ENCODE measurements around the gene PTTG1IP.

PTTG1IP gene

DNA sequence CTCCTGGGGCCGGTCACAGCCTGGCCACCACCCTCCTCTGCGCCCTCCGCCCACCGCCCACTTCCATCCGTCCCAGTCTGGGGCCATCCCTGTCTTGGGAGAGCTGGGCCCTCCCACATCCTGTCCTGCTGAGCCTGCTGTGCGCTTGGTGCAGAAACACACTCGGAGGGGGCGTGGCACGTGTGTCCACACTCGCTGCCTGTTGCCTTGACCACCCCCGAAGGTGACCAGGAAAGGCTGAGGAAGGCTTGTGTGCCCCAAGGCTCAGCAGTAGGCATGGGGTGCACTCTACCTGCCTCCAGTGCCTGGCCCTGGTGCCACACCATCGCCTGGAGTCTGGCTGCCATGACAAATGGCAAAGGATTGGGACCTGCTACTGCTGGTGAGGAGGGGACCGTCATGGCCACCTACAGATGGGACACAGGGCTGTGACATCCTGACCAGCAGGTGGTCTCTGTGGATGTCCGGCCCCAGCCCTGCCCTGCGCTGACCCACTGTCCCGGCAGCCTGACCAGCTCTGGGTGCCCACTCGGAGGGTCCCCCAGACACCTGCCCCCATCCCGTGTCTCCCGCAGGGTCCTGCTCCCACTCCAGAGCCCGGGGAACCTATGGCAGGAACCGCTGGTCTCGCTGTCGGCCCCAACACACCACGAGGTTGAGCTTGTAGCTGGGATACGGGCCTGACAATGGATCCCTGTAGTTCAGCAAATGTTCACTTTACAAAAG is 23.2 kb upstream of the PTTG1IP start:
- no peak for DNase-seq (ENCODE audit: low read depth in 3 of 3)

DNA sequence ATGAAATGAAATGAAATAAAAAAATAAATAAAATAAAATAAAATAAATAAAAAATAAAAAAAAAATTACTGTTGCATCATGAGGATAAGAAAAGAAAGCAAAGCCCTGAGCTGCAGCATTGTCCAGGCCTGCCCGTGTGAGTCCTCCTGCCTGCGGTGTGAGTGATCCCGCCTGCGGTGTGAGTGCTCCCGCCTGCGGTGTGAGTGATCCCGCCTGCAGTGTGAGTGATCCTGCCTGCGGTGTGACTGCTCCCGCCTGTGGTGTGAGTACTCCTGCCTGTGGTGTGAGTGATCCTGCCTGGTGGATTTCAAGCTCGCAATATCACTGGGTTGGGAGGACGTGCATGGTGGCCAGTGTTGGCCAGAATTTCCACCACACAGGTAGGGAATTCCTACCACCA is 22.4 kb upstream of the PTTG1IP start:
- DNase-seq (ENCODE audit: low read depth in 3 of 3): no peak

DNA sequence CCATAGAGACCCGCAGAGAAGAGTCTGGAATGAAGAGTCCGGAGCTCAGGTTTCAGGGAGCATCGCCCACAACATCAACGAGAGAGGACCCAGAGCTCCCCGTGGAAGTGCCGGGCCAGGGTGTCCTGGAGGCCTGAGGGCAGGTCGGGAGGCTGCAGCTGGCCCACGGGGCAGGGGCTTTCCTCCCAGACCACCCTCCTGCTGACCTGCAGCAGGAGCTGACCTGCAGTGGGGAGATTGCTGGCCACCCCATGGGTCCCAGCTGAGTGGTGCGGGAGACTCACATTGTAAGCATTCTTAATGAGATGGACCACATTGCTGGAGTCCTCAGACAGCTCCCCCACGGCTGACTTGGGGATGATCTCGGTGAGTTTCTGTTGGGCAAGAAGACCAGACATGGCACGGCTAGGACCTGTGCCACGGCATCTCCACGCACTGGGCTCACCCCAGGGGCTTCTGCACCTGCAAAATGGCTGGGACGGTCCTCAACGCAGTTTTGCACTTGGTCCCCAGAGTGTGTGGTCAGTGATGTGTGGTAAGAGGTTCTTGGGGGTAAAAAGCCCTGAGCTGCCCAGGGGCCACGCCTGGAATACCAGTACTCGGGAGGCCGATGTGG is 21.3 kb upstream of the PTTG1IP start:
- DNase-seq (ENCODE audit: low read depth in 3 of 3): no peak

DNA sequence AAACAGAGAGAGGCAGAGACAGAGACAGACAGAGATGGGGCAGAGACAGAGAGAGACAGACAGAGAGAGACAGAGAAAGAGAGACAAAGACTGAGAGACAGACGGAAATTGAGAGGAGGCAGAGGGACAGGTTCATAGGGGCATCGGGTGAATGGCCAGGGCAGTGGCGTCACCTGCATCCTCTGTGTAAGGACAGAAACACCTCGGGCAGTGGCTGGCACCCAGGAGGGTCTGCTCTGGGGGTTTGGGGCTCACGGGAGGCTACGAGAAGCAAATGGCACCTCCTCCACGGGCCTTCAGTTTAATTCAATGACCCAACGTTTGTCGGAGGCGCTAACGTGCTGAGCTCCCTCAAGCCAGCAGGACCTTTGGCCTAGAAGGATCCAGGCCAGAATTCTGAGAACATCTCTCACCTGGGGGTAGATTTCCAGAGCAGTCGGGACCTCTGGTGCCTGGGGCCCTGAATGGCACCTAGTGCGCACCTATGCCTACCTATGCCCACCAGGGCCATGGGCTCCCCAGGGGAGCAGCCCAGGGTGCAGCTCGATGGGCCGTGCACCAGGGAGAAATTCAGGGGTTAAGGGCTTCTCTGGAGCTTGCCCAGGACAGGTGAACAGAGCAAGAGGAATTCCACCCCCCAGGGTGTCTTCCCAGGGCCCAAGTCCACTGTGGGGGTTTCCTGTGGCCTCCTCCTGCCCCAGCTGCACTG is 20.6 kb upstream of the PTTG1IP start:
- no peak for DNase-seq (ENCODE audit: low read depth in 3 of 3)

DNA sequence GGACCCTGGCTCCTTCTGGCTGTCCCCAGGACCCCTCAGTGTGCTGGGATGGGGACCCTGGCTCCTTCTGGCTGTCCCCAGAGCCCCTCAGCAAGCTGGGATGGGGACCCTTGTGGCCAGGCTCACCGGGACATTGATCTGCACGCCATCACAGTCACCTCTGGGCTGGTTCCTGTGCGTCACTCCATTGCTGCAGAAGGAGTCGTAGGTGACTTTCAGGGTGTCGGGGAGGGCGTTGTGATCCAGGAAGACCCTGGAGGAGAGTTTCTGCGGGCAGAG is 19.7 kb upstream of the PTTG1IP start:
- no peak for DNase-seq (ENCODE audit: low read depth in 3 of 3)

DNA sequence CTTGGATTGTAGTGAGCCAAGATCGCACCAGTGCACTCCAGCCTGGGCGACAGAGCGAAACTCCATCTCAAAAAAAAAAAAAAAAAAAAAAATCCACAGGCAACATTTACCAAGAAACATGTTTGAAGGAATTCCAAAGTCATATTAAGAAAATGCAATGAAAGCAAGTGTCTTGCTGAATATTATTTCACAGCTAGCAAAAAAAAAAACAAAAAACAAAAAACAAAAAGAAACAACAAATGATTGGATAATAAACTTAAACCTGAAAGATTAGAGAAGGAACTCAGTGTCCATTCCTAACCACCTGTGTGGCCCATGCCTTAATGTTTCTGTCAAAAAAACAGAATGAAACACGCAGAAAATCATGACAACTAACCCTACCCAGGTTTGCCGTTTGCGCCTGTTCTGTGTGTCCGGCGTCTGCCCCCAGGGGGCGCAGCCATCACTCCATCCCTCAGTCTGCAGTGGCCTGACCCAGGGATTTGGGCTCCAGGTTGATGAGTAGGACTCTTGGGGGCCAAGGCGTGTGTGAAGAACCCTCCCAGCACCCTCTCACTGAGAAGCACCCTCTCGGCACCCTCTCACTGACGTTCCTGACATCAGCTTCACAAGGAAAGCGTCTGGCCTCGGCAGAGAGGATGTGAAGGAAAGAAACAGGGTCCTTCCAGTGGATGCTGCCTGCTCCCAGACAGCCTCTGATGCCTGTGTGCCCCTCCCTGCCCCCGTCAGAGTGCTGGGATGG is 19.2 kb upstream of the PTTG1IP start:
- DNase-seq (ENCODE audit: low read depth in 3 of 3): peak; percentile 63 to 77 (median 64)

DNA sequence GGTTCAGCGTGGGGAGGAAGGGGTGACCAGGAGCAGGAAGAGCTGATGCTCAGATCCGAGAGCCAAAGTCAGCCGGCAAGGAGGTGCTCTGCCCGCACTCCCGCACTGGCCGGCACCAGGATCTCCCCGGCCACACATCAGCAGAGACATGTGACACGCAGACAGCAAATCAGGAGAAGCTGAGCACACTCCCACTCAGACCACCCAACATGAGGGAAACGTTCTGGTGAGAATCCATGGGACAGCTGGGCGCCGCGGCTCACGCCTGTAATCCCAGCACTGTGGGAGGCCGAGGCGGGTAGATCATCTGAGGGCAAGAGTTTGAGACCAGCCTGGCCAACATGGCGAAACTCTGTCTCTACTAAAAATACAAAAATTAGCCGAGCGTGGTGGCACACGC is 18.6 kb upstream of the PTTG1IP start:
- no peak for DNase-seq (ENCODE audit: low read depth in 3 of 3)

DNA sequence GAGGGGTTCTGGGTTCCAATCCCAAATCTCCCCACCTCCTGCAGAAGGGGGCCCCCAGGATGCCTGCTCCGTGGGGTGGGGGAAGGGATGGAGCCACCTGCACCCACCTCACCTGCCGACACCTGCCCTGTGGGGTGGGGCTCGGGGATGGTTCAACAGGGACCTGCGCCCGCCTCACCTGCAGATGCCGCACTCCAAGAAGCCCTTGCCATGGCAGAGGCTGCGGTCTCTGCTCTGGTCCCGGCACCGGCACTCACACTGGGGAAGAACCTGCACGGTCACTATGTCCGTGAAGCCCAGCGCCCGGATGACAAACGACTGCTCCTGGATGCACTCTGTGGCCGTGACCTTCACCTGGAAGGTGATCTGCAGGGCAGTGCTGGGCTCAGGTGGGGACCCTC is 18.1 kb upstream of the PTTG1IP start:
- no peak for DNase-seq (ENCODE audit: low read depth in 3 of 3)

DNA sequence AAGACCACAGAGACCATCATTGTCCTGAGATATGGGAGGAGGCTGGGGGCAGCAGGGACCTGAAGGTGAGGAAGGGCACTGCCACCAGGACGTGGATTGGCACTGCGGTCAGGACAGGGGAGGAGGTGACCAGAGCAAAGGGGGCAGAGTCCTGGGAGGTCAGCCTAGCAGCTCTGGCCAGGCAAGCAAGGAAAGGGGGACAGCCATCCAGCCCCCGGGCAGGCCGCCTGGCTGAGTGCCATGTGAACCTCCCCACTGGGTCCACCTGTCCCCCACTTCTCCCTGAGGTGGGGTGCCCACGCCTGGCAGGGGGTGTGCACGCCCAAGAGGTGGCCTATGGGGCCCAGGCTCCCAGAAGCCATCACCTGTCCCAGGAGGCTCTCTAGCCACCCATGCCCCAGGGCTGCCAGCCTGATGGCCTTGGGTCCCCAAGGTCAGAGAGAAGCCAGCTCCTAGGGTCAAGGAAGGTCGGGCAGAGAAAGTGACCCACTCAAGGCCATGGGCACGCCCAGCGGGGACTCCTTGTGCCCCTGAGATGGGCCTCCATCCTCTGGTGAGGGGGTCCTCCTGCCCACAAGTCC is 17.6 kb upstream of the PTTG1IP start:
- no peak for DNase-seq (ENCODE audit: low read depth in 3 of 3)

DNA sequence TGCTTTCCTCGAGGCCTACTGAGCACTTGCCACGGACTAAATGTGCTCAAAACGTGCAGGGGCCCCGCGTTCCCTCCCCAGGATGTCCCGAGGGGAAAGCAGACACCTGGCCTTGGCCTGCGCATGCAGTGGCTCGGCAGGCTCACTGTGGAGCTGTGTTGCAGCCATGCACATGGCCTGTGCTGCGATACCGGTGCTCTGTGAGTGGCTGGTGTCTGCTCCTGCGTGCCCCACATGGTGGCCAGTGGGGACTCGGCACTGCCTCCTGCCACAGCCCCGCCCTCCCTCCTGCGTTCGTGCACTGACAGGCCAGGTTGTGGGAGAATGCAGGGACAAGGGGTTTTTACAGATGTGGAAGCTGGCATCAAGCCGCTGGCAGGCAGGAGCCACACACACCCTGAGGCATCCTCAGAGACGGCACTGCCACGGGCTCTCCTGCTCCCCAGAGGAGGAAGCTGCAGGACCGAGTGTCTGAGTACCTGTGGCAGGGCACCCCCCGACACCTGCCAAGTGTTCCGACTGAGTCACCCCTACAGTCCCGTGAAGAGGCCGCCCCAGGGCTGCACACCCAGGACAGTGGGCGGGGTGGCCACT is 16.9 kb upstream of the PTTG1IP start:
- DNase-seq (ENCODE audit: low read depth in 3 of 3): no peak

DNA sequence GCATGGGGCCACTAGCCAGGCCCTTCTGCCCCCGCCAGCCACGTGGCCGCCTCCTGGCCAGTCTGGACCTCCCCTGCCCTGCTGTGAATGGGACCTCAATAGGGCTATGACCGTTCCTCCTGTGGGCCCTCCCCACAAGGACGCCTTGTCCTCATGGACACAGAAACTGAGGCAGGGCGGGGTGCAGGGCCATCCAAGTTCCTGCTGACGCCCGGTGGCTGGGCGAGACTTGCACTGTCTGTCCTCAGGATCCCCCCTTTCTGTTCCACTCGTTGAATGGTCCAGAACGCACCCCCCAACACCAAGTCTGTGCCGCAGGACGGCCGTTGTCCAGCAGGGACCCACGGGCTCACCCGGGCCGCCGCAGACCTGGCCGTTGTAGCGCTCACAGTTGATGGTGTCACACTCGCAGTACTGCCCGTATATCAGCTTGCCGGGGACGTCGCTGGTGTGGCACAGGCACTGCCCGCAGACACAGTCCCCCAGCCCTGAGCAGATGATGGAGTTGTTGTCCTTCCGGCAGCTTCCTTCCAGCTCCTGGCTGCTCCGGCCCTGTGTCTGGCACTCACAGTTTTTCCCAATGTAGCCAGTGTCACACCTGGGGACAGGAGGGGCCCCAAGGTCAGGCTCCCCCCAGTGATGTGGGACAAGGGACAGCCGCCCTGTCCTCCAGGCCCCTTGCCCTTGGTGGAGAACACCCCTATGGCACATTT is 16.3 kb upstream of the PTTG1IP start:
- DNase-seq (ENCODE audit: low read depth in 3 of 3): no peak

DNA sequence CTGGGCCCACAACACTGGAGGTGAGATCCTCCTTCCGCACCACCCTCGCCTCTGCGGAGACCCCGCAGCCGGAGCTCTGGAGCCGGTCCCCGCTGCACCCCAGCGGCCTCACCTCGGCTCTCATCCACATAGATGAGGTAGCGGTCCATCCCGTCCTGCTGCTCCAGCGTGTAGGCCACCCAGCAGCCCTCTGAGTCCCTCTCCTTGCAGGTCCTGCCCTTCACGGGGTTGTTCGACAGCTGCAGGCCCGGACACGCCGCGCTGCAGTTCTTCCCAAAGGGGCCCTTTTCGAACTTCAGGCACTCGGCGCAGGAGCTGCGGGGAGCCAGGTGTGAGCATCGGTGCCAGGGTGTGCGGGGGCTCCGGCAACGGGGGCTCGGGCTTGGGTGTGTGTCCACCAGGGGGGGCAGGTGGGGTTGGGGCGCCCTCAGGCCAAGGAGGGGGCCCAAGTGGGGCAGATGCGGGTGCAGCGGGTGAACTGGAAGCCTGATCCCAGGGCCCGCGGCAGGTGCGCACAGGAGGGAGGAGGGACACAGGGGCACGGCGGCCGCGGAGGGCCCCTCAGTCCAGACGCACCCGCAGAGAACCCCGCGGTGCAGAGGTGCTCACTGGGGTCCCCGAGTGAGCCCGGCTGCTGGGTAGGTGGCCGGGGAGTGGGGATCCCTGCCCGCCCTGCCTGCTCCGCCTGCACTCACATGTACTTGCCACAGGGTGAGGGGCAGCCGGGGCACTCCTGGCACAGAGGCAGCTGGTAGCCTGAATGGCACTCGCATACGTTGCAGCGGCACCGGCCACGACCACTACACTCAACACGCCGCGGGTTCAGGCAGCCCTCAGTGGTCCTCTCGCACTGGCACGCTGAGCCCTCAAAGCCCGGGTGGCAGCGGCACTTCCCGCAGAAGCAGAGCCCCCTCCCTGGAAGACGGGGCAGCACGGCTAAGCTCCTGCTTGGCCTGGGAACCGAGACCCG is 15.4 kb upstream of the PTTG1IP start:
- DNase-seq (ENCODE audit: low read depth in 3 of 3): no peak

DNA sequence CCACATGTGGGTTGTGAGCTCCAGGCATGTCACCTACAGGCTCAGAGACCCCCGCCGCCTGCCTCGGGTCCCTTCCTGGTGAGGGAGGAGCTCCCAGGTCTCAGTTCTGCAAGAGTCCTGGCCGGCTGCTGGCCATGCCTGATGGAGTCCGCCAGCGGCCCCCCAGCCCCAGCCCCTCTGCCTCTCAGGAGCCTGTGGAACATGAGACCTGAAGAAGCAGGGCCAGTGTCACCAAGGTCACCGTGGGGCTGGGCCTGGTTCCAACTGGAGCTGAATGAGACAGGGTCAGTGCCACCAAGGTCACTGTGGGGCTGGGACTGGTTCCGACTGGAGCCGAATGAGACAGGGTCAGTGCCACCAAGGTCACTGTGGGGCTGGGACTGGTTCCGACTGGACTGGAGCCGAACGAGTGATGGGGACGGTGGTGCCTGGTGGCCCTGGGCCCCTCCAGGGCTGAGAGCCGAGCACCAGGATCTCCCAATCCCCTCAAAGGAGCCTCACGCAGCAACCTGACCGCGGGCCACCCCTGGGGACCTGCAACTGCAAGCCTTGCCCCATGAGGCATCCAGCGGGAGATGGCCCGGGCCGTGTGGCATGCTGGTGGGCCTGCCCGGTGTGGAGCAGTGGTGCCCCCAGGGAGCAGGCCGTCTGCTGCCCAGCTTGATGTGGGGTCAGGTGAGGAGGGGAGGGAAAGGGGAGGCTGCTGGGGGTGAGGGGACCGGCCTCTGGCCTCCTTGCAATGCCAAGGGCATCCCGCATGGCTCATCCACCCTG is 14.5 kb upstream of the PTTG1IP start:
- DNase-seq (ENCODE audit: low read depth in 3 of 3): no peak

DNA sequence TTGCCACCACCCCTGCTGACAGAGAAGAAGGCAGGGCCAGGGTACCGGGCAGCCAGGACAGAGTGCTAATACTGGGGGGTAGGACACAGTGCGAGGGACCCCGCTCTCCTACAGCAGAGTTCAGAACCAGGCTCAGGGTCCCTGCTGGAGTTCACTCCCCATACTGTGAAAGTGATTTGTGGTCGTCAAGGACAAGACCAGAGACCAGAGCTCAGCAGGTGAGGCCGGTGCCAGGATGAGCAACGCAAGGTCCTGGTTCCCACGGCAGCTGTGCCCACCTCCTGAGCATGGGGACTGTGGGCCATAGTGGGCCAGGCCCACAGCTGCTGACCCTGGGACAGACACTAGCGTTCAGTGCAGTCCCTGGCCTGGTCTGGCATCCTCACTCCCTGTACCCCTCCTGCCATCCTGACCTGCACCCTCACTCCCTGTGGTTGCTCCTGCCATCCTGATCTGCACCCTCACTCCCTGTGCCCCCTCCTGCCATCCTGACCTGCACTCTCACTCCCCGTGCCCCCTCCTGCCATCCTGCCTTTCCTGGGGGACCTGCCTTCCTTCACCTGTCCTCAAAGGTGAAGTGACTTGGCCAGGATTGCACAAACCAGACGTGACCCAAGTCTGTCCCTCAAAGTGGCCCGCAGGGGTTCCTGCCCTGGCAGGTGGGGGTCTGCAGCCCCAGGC is 13.8 kb upstream of the PTTG1IP start:
- DNase-seq (ENCODE audit: low read depth in 3 of 3): no peak

DNA sequence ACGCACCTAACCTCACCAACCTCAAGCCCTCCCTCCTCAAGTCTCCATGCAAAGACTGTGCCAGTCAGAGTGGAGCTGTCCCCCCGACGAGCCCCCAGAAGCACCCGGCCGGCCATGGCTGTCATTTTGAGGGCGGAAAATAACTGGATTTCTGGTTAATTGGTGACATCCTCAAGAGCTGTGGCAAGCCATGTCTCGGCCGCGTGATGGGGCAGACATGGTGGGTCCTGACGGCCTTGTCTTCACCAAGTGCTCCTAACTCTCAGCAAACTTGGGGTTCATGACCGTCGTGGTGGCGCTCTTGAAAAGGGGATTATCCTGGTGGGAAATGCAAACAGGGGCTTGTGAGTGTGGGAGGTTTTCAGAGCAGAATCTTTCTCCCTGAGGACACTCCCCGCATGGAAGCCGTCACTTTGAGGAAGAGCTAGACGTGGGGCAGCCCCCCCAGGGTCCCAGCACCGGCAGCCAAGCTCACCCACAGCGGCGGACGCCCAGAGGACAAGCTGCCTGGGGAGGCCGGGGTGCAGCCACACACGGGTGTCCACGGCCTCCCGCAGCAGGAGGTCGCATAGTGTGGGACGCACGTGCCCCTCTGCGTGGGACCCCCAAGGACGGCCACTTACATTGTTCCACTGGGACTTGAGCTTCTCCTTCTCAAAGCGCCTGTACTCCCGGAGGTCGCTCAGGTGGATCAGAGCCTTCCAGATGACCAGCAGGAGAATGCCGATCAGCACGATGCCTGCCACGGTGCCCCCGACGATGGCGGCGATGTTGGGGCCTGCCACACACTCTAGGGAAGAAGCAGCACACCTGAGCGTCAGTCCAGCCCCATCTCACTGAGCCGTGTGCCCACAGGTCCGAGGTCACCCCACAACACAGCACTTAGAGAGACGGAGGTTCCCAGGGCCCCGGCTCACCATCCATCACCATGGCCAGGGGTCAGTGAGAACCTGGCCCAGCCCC is 12.9 kb upstream of the PTTG1IP start:
- DNase-seq (ENCODE audit: low read depth in 3 of 3): no peak

DNA sequence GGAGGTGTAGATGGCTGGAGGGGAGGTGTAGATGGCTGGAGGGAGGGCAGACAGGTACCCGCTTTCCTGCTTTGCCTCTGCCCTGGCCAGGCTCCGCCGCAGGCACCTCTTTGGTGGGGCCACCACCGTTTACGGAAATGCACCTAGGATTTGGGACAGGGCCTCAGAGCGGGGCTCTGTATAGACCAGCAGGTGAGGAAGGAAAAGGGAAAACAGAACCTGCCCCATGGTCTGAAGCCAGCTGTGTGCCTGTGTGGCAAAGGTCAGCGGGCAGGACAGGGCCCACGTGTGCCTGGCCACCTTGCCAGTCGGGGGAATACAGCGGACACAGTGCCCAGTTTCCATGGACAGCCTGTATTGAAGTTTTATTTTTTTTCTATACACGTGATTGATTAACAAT is 12.1 kb upstream of the PTTG1IP start:
- DNase-seq (ENCODE audit: low read depth in 3 of 3): no peak

DNA sequence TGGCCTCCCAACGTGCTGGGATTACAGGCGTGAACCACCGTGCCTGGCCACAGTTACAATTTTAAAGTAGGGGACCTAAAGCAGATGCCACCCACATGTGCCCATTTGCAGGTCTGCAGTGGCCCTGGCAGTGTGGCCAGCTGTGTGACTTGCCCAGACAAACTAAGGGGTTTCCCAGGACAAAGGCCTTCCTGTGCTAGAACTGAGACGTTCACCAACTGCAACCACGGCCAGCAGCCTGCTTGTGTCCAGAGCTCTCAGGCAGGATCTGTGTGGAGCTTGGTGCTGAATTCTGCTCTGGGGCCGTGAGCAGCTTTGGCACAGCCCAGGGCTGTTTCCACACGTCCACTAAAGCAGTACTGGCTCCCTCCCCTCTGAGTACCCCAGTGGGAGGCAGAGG is 10.6 kb upstream of the PTTG1IP start:
- DNase-seq (ENCODE audit: low read depth in 3 of 3): no peak

DNA sequence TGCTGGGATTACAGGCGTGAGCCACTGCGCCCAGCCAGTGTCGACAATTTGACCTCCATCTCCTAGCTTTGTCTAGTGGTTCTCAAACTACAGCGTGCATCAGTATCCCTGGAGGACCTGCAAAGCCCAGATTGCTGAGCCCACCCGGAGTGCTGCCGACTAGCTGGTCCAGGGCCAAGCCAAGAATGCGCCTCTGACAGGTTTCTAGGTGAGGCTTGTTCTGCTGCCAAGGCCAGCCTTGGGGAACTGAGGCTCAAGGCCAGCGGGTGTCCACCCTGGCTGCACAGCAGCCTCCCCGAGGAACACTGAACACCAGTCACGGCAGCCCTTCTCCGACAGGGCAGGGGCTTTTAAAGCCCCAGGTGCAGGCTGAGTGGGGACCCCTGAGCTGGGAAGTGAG is 9.8 kb upstream of the PTTG1IP start:
- no peak for DNase-seq (ENCODE audit: low read depth in 3 of 3)

Measured in stimulated activated CD4-positive, alpha-beta T cell treated with anti-CD3 and anti-CD28 coated beads, TNF-alpha, amount 100 ng/mL, for 24 hours (primary cell).